Liver (tissue), 3 donors: ENCODE data around the gene RTN4.

Source experiments
- ATF3 ChIP-seq: IDR thresholded peaks from 2 replicates; pipeline ENCODE4 v1.6.1; 2016; ENCODE audit warnings: antibody characterized with exemption
- CTCF ChIP-seq: fragments of 150-350 bp; IDR thresholded peaks from 2 replicates; pipeline ENCODE4 v1.5.1; 2017; ENCODE audit warnings: improper control_type of control experiment, low read depth, low read length; ENCODE audit not compliant: missing input control
- EGR1 ChIP-seq, 2 donors: IDR thresholded peaks; 2 replicates each; pipeline ENCODE4 v1.6.1; 2016 to 2018; ENCODE audit warnings: antibody characterized with exemption in 2 of 2, low read depth in 2 of 2
- FOXA1 ChIP-seq: IDR thresholded peaks from 2 replicates; pipeline ENCODE4 v1.6.1; 2016; ENCODE audit warnings: antibody characterized with exemption
- GABPA ChIP-seq, 2 donors: IDR thresholded peaks in 1 of 2; conservative IDR thresholded peaks in 1 of 2; 2 replicates each; pipeline ENCODE4 v1.6.1; 2016; ENCODE audit warnings: antibody characterized with exemption in 2 of 2, mild to moderate bottlenecking in 1 of 2, moderate library complexity in 1 of 2
- HNF4G ChIP-seq: IDR thresholded peaks from 2 replicates; pipeline ENCODE4 v1.6.1; 2016; ENCODE audit warnings: antibody characterized with exemption
- JUND ChIP-seq, 2 donors: IDR thresholded peaks; 2 replicates each; pipeline ENCODE4 v1.6.1; 2016; ENCODE audit warnings: antibody characterized with exemption in 2 of 2
- MAX ChIP-seq: IDR thresholded peaks from 2 replicates; pipeline ENCODE4 v1.6.1; 2016; ENCODE audit warnings: antibody characterized with exemption
- RAD21 ChIP-seq, 2 donors: IDR thresholded peaks; 2 replicates each; pipeline ENCODE4 v1.6.1; 2016; ENCODE audit warnings: antibody characterized with exemption in 2 of 2, mild to moderate bottlenecking in 2 of 2
- SP1 ChIP-seq: IDR thresholded peaks from 2 replicates; pipeline ENCODE4 v1.6.1; 2018; ENCODE audit warnings: antibody characterized with exemption, mild to moderate bottlenecking
- TAF1 ChIP-seq: conservative IDR thresholded peaks from 2 replicates; pipeline ENCODE4 v1.6.1; 2016; ENCODE audit warnings: antibody characterized with exemption, mild to moderate bottlenecking
- YY1 ChIP-seq: IDR thresholded peaks from 2 replicates; pipeline ENCODE4 v1.6.1; 2016; ENCODE audit warnings: antibody characterized with exemption, mild to moderate bottlenecking
- TF ChIP-seq, protein P1 (sequence below): IDR thresholded peaks from 2 replicates; pipeline ENCODE4 v1.6.1; 2016; ENCODE audit warnings: antibody characterized with exemption, mild to moderate bottlenecking
- TF ChIP-seq, protein P2 (sequence below): IDR thresholded peaks from 2 replicates; pipeline ENCODE4 v1.6.1; 2016; ENCODE audit warnings: antibody characterized with exemption
- donor health status: healthy.
- donor health status: healthy.

DNA sequence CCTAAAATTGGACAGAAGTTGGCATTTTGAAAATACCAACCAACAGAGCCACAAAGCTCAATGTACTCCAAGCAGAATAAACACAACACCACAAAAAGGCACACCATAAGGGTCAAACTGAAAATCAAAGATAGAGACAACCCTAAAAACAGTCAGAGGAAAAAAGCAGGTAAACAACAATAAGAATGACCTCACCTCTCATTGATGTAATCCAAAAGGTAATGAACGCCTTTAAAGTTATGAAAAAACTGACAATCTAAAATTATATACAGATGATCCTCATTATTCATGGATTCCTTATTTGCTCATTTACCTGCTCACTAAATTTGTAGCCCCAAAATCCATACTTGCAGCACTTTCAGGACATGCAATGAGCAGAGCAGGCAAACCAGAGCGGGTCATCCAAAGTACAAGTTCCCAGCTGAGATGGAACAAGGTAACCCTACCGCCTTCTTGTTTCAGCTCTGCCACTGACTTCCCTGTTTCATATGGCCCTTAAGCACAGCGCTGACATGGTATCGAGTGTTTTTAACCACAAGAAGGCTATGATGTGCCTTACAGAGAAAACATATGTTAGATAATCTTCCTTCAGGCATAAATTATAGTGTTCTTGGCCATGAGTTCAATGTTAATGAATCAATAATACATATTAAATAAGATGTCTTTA is 17.0 kb downstream of the RTN4 start:
- TF ChIP-seq RAD21 (IDR thresholded peaks at IDR 0.05) (no peak), GABPA (IDR thresholded peaks at IDR 0.05 in 1 of 2, conservative IDR thresholded peaks at IDR 0.05 in 1 of 2) (no peak), TAF1 (no peak), EGR1 (IDR thresholded peaks at IDR 0.05; ENCODE audit: low read depth in 2 of 2) (no peak), CTCF (no peak), HNF4G (no peak), JUND (IDR thresholded peaks at IDR 0.05) (no peak), FOXA1 (no peak), MAX (no peak), YY1 (no peak), ATF3 (no peak), SP1 (no peak)
- TF ChIP-seq, protein P1, sequence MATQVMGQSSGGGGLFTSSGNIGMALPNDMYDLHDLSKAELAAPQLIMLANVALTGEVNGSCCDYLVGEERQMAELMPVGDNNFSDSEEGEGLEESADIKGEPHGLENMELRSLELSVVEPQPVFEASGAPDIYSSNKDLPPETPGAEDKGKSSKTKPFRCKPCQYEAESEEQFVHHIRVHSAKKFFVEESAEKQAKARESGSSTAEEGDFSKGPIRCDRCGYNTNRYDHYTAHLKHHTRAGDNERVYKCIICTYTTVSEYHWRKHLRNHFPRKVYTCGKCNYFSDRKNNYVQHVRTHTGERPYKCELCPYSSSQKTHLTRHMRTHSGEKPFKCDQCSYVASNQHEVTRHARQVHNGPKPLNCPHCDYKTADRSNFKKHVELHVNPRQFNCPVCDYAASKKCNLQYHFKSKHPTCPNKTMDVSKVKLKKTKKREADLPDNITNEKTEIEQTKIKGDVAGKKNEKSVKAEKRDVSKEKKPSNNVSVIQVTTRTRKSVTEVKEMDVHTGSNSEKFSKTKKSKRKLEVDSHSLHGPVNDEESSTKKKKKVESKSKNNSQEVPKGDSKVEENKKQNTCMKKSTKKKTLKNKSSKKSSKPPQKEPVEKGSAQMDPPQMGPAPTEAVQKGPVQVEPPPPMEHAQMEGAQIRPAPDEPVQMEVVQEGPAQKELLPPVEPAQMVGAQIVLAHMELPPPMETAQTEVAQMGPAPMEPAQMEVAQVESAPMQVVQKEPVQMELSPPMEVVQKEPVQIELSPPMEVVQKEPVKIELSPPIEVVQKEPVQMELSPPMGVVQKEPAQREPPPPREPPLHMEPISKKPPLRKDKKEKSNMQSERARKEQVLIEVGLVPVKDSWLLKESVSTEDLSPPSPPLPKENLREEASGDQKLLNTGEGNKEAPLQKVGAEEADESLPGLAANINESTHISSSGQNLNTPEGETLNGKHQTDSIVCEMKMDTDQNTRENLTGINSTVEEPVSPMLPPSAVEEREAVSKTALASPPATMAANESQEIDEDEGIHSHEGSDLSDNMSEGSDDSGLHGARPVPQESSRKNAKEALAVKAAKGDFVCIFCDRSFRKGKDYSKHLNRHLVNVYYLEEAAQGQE: no peak
- TF ChIP-seq, protein P2, sequence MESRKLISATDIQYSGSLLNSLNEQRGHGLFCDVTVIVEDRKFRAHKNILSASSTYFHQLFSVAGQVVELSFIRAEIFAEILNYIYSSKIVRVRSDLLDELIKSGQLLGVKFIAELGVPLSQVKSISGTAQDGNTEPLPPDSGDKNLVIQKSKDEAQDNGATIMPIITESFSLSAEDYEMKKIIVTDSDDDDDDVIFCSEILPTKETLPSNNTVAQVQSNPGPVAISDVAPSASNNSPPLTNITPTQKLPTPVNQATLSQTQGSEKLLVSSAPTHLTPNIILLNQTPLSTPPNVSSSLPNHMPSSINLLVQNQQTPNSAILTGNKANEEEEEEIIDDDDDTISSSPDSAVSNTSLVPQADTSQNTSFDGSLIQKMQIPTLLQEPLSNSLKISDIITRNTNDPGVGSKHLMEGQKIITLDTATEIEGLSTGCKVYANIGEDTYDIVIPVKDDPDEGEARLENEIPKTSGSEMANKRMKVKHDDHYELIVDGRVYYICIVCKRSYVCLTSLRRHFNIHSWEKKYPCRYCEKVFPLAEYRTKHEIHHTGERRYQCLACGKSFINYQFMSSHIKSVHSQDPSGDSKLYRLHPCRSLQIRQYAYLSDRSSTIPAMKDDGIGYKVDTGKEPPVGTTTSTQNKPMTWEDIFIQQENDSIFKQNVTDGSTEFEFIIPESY: no peak
